ENCODE measurements around the gene TBRG4.

TBRG4 gene

DNA sequence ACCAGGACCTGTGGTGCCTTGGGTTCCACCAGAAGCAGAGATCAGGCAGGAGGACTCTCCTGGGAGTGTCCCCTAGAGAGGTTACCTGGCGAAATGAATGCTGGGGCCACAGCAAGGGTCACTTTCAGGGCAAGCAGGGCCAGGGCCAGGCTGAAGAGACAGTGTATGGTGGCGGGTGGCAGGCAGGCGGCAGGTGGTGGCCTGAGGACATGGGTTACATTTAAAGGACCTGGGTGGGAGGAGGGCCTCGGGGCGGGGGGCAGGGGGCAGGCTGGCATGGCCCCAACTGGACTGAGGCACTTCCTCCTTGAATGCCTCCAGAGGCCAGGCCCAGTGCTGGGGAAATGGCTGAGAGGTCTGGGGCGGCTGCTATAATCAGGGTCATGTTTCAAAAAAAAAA is 14.7 kb upstream of the TBRG4 start:
- TF ChIP-seq, protein P1, sequence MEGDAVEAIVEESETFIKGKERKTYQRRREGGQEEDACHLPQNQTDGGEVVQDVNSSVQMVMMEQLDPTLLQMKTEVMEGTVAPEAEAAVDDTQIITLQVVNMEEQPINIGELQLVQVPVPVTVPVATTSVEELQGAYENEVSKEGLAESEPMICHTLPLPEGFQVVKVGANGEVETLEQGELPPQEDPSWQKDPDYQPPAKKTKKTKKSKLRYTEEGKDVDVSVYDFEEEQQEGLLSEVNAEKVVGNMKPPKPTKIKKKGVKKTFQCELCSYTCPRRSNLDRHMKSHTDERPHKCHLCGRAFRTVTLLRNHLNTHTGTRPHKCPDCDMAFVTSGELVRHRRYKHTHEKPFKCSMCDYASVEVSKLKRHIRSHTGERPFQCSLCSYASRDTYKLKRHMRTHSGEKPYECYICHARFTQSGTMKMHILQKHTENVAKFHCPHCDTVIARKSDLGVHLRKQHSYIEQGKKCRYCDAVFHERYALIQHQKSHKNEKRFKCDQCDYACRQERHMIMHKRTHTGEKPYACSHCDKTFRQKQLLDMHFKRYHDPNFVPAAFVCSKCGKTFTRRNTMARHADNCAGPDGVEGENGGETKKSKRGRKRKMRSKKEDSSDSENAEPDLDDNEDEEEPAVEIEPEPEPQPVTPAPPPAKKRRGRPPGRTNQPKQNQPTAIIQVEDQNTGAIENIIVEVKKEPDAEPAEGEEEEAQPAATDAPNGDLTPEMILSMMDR (conservative IDR thresholded peaks at IDR 0.05; ENCODE audit: low read depth, low read length): no peak
- H3K4me3 ChIP-seq (ENCODE audit: low read length): no peak overlapping the region
- DNase-seq (ENCODE audit: low read depth): no peak

DNA sequence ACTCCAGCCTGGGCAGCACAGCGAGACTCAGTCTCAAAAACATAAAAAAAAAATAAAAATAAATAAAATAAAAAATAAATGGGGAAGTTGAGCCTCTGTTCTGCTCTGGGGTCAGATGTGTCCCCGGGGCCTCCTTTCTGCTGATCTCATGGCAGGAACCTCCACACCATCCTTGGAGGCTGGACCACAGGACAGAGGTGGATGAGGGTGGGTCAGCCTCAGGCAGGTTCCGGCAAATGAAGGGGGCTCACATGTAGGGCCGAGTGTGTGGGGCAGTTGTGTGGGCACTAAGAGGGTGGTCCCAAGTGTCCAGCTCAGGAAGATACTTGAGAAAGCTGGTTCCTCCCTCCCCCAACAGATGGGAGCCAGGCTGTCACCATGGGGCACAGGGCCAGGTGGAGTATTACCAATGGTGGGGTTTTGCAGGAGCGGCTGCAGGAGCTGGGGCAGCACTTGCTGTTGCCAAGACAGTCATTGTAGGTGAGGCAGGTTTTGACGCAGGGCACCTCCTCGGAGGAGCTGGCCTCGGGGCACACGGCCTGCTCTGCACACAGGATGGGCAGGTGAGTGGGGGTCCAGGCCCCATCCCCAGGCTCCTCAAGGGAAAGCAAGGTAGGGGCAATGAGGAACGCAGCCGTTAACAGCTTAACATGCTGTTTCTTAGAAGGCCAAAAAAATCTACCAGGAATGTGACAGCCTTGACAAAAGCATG is 13.9 kb upstream of the TBRG4 start:
- no peak overlapping the region for H3K4me3 ChIP-seq (ENCODE audit: low read length)
- DNase-seq (ENCODE audit: low read depth): no peak
- TF ChIP-seq, protein P1 (conservative IDR thresholded peaks at IDR 0.05; ENCODE audit: low read depth, low read length): no peak

GRCh38 chr7:45123913-45124710 is 12.6 kb upstream of the TBRG4 start:
- no peak overlapping the region for H3K4me3 ChIP-seq (ENCODE audit: low read length)
- DNase-seq (ENCODE audit: low read depth): no peak
- TF ChIP-seq, protein P1 (conservative IDR thresholded peaks at IDR 0.05; ENCODE audit: low read depth, low read length): no peak

DNA sequence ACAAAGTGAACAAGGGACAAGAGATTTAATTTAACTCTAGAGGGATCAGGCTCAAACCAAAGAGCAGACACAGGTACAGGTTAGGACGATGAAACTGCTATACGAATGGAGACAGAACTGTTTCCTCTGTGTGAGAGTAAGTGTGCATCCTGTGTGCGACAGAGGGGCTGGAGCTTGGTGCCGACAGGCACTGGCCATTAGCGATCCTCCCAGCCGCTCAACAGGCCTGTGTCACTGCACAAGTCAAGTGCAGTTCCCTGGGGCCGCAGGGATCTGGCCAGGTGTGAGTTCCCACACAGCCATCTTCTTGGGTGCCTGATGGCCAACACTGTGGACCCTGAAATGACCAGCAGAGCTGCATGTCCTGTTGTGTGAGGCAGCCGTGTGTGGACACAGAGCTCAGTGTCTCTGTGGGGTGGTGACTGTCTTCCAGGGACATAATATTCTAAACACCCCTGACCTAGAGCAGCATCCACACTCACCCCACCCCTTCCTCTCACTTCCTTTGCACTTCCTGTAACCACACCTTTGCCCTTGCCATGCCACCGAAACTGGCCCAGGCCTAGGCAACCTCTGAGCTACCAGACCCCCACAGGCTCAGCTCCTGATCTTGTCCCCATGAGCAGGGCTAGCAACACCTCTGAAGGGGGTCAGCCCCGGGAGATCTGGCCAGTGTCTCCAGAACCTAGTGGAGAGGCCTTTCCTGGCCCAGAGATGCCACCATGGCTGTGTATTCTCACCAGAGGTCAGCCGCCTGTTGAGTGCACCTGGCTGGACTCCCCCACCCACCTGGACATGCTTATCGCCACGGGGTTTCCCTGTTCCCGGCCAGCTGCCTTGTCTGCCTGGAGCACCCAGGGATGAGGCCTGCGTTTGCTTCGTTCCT is 11.7 kb upstream of the TBRG4 start:
- DNase-seq (ENCODE audit: low read depth): no peak
- no peak overlapping the region for H3K4me3 ChIP-seq (ENCODE audit: low read length)
- TF ChIP-seq, protein P1 (conservative IDR thresholded peaks at IDR 0.05; ENCODE audit: low read depth, low read length): no peak

GRCh38 chr7:45119550-45119949 is 8.1 kb upstream of the TBRG4 start:
- TF ChIP-seq, protein P1 (conservative IDR thresholded peaks at IDR 0.05; ENCODE audit: low read depth, low read length): no peak
- DNase-seq (ENCODE audit: low read depth): no peak

DNA sequence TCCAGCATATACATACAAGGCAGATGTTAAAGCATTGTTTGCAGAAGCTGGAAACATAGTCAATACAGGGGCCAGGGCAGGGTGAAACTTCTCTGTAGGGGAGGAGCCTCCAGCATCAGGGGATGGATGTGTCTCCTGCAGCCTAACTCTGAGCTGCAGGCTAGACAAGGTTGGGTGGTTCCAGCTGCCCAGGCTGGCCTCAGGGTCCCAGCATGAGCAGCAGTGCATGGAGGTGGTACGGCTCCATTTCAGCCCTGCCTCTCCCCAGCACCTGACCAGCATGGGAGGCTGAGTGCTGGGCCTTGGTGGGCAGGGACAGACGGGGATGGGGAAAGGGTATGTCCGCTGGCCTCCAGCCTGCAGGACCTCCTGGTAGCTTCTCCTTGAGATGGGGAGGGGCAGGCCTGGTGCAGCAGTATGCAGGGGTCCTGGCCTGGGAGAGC is 7.4 kb upstream of the TBRG4 start:
- no peak for DNase-seq (ENCODE audit: low read depth)
- no peak overlapping the region for H3K4me3 ChIP-seq (ENCODE audit: low read length)
- TF ChIP-seq, protein P1 (conservative IDR thresholded peaks at IDR 0.05; ENCODE audit: low read depth, low read length): no peak

More at GRCh38 chr7:45119550-45119949, 8.1 kb upstream of the TBRG4 start:
- H3K4me3 ChIP-seq (ENCODE audit: low read length): no peak overlapping the region
